SK-N-SH (cell line): ENCODE measurements around the gene ARHGAP29.

Source experiments
- ELF1 ChIP-seq: IDR thresholded peaks from 2 replicates; pipeline ENCODE4 v1.4.0; 2012
- EP300 ChIP-seq, 2 experiments: IDR thresholded peaks; 2 replicates each; pipeline versions ENCODE4 v1.4.0 to v1.6.1; 2012; ENCODE audit warnings: borderline replicate concordance in 1 of 2, low read depth in 1 of 2, low read length in 1 of 2
- EZH2phosphoT487 ChIP-seq: fragments of 200-600 bp; sonication (generic); IDR thresholded peaks from 2 replicates; pipeline ENCODE4 v1.6.1; 2017; ENCODE audit warnings: low read depth, mixed run types, mild to moderate bottlenecking, antibody characterized with exemption, moderate library complexity, borderline replicate concordance
- GABPA ChIP-seq: IDR thresholded peaks from 2 replicates; pipeline ENCODE4 v1.4.0; 2012; ENCODE audit warnings: low read depth, mild to moderate bottlenecking
- JUND ChIP-seq: IDR thresholded peaks from 2 replicates; pipeline ENCODE4 v1.4.0; 2012
- POLR2AphosphoS5 ChIP-seq: IDR thresholded peaks from 2 replicates; pipeline ENCODE4 v1.6.1; 2012; ENCODE audit warnings: low read depth, low read length
- RAD21 ChIP-seq: IDR thresholded peaks from 2 replicates; pipeline ENCODE4 v1.6.1; 2012; ENCODE audit warnings: mild to moderate bottlenecking, low read length
- TCF12 ChIP-seq: IDR thresholded peaks from 2 replicates; pipeline ENCODE4 v1.4.0; 2012
- TF ChIP-seq, protein P1 (sequence below): fragments of 200-600 bp; sonication (generic); IDR thresholded peaks from 2 replicates; pipeline ENCODE4 v1.6.1; 2017; ENCODE audit warnings: antibody characterized with exemption, mild to moderate bottlenecking, moderate library complexity

DNA sequence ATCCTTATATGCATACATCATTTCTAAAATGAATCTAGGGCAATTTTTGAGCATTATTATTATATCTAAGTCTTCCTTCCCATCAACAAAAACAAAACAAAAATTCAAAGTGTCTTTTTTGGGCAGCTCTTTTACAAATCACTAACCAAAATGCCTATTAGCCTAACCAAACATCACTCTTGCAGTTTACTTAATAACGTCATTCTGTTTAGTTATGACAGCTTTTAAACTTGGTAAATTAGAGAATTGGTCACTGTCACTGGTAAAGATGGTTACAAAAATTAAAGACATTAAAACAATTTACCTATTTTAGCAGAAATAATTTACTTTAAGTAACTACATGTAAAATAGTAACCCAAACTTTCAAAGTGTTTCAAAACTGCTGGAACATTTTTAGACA, 2.8 kb downstream of the ARHGAP29 start:
- TF ChIP-seq, protein P1, sequence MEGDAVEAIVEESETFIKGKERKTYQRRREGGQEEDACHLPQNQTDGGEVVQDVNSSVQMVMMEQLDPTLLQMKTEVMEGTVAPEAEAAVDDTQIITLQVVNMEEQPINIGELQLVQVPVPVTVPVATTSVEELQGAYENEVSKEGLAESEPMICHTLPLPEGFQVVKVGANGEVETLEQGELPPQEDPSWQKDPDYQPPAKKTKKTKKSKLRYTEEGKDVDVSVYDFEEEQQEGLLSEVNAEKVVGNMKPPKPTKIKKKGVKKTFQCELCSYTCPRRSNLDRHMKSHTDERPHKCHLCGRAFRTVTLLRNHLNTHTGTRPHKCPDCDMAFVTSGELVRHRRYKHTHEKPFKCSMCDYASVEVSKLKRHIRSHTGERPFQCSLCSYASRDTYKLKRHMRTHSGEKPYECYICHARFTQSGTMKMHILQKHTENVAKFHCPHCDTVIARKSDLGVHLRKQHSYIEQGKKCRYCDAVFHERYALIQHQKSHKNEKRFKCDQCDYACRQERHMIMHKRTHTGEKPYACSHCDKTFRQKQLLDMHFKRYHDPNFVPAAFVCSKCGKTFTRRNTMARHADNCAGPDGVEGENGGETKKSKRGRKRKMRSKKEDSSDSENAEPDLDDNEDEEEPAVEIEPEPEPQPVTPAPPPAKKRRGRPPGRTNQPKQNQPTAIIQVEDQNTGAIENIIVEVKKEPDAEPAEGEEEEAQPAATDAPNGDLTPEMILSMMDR, result no peak
- no peak for TF ChIP-seq ELF1
- TF ChIP-seq EZH2phosphoT487, result no peak
- no peak for TF ChIP-seq JUND
- no peak for TF ChIP-seq TCF12
- no peak for TF ChIP-seq RAD21
- no peak for TF ChIP-seq POLR2AphosphoS5
- TF ChIP-seq GABPA, result no peak
- no peak for TF ChIP-seq EP300 (IDR thresholded peaks at IDR 0.05; ENCODE audit: borderline replicate concordance in 1 of 2, low read depth in 1 of 2, low read length in 1 of 2)
